Fibroblast of lung (primary cell): Measurements from ENCODE around the gene MRNIP. TPM values are rescaled to one million over a fixed set of nuclear protein-coding genes. Genes with fewer than 3 reads are reported as not detected.

Experiments used
- DNase-seq, 2 donors: peaks; one replicate each; pipeline versions ENCODE4 v3.0.0 to v3.0.0-alpha.2; 2010; ENCODE audit warnings: low read depth in 2 of 2
- H2AFZ ChIP-seq: 2 replicates; pipeline ENCODE4 v1.5.1; 2012; ENCODE audit warnings: low read length, control low read depth, inconsistent platforms
- H3K27ac ChIP-seq: 2 replicates; pipeline ENCODE4 v1.5.1; 2011; ENCODE audit warnings: low read length, control low read depth; ENCODE audit not compliant: insufficient read depth
- H3K27me3 ChIP-seq: 2 replicates; pipeline ENCODE4 v1.5.1; 2011; ENCODE audit warnings: mild to moderate bottlenecking, low read length; ENCODE audit not compliant: control insufficient read depth, insufficient read depth
- H3K36me3 ChIP-seq: 2 replicates; pipeline ENCODE4 v1.5.1; 2011; ENCODE audit warnings: low read length; ENCODE audit not compliant: control insufficient read depth, insufficient read depth
- H3K4me1 ChIP-seq: 2 replicates; pipeline ENCODE4 v1.5.1; 2011; ENCODE audit warnings: low read length; ENCODE audit not compliant: control insufficient read depth, insufficient read depth; ENCODE audit errors: extremely low read depth
- H3K4me2 ChIP-seq: 2 replicates; pipeline ENCODE4 v1.5.1; 2011; ENCODE audit warnings: low read length, control low read depth; ENCODE audit not compliant: insufficient read depth; ENCODE audit errors: extremely low read depth
- H3K4me3 ChIP-seq, 4 experiments: fragments of 200-600 bp in 1 of 4; sonication (generic) in 1 of 4; replicated peaks in 1 of 4; 2 replicates each; pipeline ENCODE4 v1.5.1; 2011 to 2016; ENCODE audit warnings: low read length in 4 of 4, low read depth in 3 of 4, mild to moderate bottlenecking in 3 of 4, control low read depth in 2 of 4, inconsistent platforms in 1 of 4, mixed read lengths in 1 of 4; ENCODE audit not compliant: insufficient read depth in 1 of 4; ENCODE audit errors: control extremely low read depth in 1 of 4
- H3K79me2 ChIP-seq: 2 replicates; pipeline ENCODE4 v1.5.1; 2012; ENCODE audit warnings: mild to moderate bottlenecking, low read length, inconsistent platforms; ENCODE audit not compliant: control insufficient read depth, insufficient read depth
- H3K9ac ChIP-seq: 2 replicates; pipeline ENCODE4 v1.5.1; 2011; ENCODE audit warnings: mild to moderate bottlenecking, low read length, control low read depth; ENCODE audit not compliant: insufficient read depth
- H3K9me3 ChIP-seq: 2 replicates; pipeline ENCODE4 v1.5.1; 2012; ENCODE audit warnings: low read depth, low read length; ENCODE audit not compliant: control insufficient read depth, insufficient read depth
- H4K20me1 ChIP-seq: 2 replicates; pipeline ENCODE4 v1.5.1; 2011; ENCODE audit warnings: low read length; ENCODE audit not compliant: control insufficient read depth, insufficient read depth; ENCODE audit errors: extremely low read depth
- EZH2 ChIP-seq: IDR thresholded peaks from 2 replicates; pipeline ENCODE4 v1.5.1; 2012; ENCODE audit warnings: low read length, control low read depth, mild to moderate bottlenecking; ENCODE audit errors: missing control alignments
- polyA plus RNA-seq, 2 donors: library from polyadenylated mRNA; depleted of rRNA in 1 of 2; stranded (reverse) in 1 of 2; unstranded in 1 of 2; fragments of >200 nt; gene quantifications; 2 replicates each; pipeline ENCODE4 v1.2.1, GENCODE V29; 2011 to 2012; ENCODE audit warnings: missing spikeins in 1 of 2
- total RNA-seq: library from RNA; depleted of rRNA; stranded (reverse); fragments of >200 nt; gene quantifications from 2 replicates; pipeline ENCODE4 v1.2.1, GENCODE V29; 2014
- TF ChIP-seq, protein P1 (sequence below), 2 donors: IDR thresholded peaks in 1 of 2; conservative IDR thresholded peaks in 1 of 2; 1 replicate in 1 of 2; 2 replicates in 1 of 2; pipeline ENCODE4 v1.5.1; 2011 to 2012; ENCODE audit warnings: low read length in 2 of 2, control low read depth in 1 of 2, inconsistent platforms in 1 of 2, low read depth in 1 of 2, mild to moderate bottlenecking in 1 of 2

MRNIP gene
- total and polyA plus RNA-seq, 2 donors (not counting 1 experiment from before 2014, with no cell fraction given) = 8.6 to 21.0 TPM

DNA sequence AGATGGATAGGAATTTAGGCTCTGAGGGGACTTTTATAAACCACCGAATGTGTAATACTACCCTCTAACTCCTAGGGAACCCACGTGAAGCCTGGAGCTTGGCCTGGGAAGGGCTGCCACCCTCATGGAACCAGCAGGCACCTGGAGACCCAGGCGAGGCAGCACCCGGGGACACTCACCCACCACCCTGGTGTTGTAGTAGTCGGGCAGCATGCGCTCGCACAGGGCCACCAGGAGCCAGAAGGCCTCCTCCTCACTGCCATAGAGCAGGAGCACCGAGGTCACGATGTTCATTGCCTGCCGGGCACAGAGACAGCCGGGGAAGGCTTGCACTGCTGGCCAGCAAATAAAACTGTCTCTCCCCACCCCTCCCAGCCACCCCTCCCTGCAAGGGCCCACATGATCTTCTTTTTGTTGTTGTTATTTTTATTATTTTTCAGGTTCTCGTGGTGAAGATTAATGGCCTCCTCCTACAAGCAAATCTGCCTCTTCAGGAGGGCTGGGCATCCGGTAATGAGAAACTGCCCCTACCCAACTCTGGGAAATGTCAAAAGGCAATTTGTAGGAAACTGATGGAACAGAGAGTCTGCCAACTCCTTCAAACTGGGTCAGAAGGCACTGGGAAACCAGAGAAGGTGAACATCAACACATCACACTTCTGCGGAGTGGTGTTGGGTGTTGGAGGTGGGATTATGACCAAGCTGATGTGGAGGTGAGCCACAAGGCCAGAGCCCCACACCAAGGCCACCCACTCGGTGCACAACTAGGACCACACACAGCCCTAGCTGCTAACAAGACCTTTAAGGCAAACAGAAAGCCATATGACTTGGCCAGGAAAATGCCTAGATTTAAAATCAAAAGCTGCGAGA, 17.4 kb upstream of the MRNIP start:
- no peak overlapping the region for H3K4me3 ChIP-seq
- H3K79me2 ChIP-seq = no peaks in the 10 kb centered on the region
- H3K9ac ChIP-seq = no peak overlapping the region
- TF ChIP-seq, protein P1, sequence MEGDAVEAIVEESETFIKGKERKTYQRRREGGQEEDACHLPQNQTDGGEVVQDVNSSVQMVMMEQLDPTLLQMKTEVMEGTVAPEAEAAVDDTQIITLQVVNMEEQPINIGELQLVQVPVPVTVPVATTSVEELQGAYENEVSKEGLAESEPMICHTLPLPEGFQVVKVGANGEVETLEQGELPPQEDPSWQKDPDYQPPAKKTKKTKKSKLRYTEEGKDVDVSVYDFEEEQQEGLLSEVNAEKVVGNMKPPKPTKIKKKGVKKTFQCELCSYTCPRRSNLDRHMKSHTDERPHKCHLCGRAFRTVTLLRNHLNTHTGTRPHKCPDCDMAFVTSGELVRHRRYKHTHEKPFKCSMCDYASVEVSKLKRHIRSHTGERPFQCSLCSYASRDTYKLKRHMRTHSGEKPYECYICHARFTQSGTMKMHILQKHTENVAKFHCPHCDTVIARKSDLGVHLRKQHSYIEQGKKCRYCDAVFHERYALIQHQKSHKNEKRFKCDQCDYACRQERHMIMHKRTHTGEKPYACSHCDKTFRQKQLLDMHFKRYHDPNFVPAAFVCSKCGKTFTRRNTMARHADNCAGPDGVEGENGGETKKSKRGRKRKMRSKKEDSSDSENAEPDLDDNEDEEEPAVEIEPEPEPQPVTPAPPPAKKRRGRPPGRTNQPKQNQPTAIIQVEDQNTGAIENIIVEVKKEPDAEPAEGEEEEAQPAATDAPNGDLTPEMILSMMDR (conservative IDR thresholded peaks at IDR 0.05 in 1 of 2, IDR thresholded peaks at IDR 0.05 in 1 of 2; ENCODE audit: low read depth in 1 of 2, low read length in 2 of 2) = no peak
- TF ChIP-seq EZH2 = no peak
- H3K27me3 ChIP-seq = no peaks in the 10 kb centered on the region
- no peaks in the 10 kb centered on the region for H3K9me3 ChIP-seq
- no peaks in the 10 kb centered on the region for H4K20me1 ChIP-seq
- H2AFZ ChIP-seq = no peak overlapping the region
- no peak overlapping the region for H3K4me2 ChIP-seq
- H3K36me3 ChIP-seq = peaks cover 27% of the 10 kb centered on the region
- DNase-seq = no peak
- H3K27ac ChIP-seq = no peak overlapping the region
- no peaks in the 10 kb centered on the region for H3K4me1 ChIP-seq

DNA sequence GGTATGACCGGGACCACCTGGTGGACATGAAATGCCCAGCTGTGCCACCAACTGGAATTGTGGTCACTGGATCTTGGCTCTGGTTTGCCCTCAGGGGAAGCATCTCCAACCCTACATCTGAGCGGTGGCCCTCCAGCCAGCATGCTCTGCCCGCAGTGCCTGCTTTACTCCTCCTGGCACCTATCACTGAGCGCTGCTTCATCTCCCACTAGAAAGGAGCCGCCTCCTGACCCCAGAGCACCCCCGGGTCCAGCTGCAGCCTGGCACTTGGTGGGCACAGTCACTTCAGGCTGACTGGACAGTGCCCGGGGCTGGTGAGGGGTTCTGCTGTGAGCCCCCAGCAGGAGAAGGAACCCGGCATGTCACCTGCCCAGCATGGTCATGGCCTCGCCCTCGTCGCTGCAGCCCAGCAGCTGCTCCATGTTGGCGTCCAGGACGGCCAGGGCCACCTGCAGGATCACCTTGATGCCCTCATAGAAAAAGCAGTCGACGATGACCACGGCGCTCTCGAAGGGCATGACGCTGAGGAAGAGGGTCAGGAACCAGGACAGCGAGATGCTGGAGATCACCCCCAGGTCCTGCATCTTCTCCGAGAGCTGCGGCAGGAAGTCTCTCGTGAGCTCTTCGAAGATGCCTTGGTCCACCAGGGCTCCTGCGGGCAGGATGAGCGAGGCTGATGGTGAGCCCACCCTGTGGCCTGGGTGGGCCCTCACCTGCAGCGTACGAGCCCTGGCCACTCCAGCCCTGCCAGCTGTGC, 16.1 kb upstream of the MRNIP start:
- H2AFZ ChIP-seq = no peak overlapping the region
- TF ChIP-seq, protein P1 (conservative IDR thresholded peaks at IDR 0.05 in 1 of 2, IDR thresholded peaks at IDR 0.05 in 1 of 2; ENCODE audit: low read depth in 1 of 2, low read length in 2 of 2) = no peak
- TF ChIP-seq EZH2 = no peak

DNA sequence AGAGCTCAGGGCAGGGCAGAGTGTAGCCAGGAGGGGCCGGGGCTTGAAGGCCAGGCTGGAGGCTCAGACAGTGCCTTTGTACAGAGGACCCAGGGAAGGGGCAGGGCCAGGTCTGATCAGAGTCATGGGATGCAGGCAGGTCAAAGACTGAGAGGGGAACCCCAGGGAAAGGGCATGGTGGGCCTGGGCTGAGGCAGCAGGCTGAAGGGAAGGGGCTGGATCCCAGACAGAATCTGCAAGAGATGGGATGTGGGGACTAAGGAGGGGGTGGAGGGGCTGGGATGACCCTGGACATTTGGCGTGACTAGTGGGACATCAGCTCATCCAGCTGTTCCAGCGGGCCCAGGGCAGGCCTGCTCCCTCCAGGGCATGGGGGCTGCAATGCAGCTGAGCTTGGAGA, 15.5 kb upstream of the MRNIP start:
- no peaks in the 10 kb centered on the region for H3K79me2 ChIP-seq
- H3K4me3 ChIP-seq = no peak overlapping the region
- H3K4me1 ChIP-seq = no peaks in the 10 kb centered on the region
- no peak for DNase-seq
- H3K9ac ChIP-seq = no peak overlapping the region
- no peaks in the 10 kb centered on the region for H3K27me3 ChIP-seq
- H2AFZ ChIP-seq = no peak overlapping the region
- H3K4me2 ChIP-seq = no peak overlapping the region
- no peak for TF ChIP-seq EZH2
- TF ChIP-seq, protein P1 (conservative IDR thresholded peaks at IDR 0.05 in 1 of 2, IDR thresholded peaks at IDR 0.05 in 1 of 2; ENCODE audit: low read depth in 1 of 2, low read length in 2 of 2) = no peak
- no peaks in the 10 kb centered on the region for H3K9me3 ChIP-seq
- no peak overlapping the region for H3K27ac ChIP-seq
- no peaks in the 10 kb centered on the region for H4K20me1 ChIP-seq
- H3K36me3 ChIP-seq = peaks cover 29% of the 10 kb centered on the region

More for the DNA sequence above, 16.1 kb upstream of the MRNIP start:
- Histone ChIP-seq H3K9ac (no peak overlapping the region), H3K4me1 (no peaks in the 10 kb centered on the region), H3K4me2 (no peak overlapping the region), H3K27ac (no peak overlapping the region), H3K36me3 (peaks cover 29% of the 10 kb centered on the region), H3K4me3 (no peak overlapping the region), H4K20me1 (no peaks in the 10 kb centered on the region), H3K79me2 (no peaks in the 10 kb centered on the region), H3K9me3 (no peaks in the 10 kb centered on the region), H3K27me3 (no peaks in the 10 kb centered on the region)
- no peak for DNase-seq
